Panc1 (cell line): ENCODE data around the gene PEX10. TPM values are rescaled to one million over a fixed set of nuclear protein-coding genes. Genes with fewer than 3 reads are reported as not detected.

Experiments
- ATAC-seq: fragments of 200-7000 bp; cut with Tn5 transposase; 2 replicates; pipeline ENCODE4 v1.9.1; 2020; ENCODE audit warnings: mild to moderate bottlenecking, moderate library complexity
- BruUV-seq: library from RNA; stranded (reverse); fragments of 400-500 nt; replicated peaks from 2 replicates; lab custom pipeline; 2021; lab: Mats Ljungman, UMichigan
- CTCF ChIA-PET: fragments of 300-600 bp; sonication (Branson Sonifier 250); formaldehyde crosslinking; loops from one replicate; lab custom pipeline; 2022; ENCODE audit warnings: antibody characterized with exemption; lab: Charles Lee
- POLR2A ChIA-PET: fragments of 300-600 bp; sonication (Branson Sonifier 250); formaldehyde crosslinking; loops from one replicate; lab custom pipeline; 2022; ENCODE audit warnings: antibody characterized with exemption; lab: Charles Lee
- DNase-seq: peaks from one replicate; pipeline ENCODE4 v3.0.0-alpha.2; 2010; ENCODE audit warnings: low read depth, low spot score
- H3K27ac ChIP-seq: 2 replicates; pipeline ENCODE4 v1.5.1; 2011; ENCODE audit warnings: mild to moderate bottlenecking, low read length, inconsistent platforms
- H3K27me3 ChIP-seq: fragments of 200-500 bp; sonication (Bioruptor generic); 2 replicates; pipeline ENCODE4 v1.6.0; 2014; ENCODE audit warnings: low read length, inconsistent platforms; ENCODE audit not compliant: control insufficient read depth, insufficient read depth
- H3K36me3 ChIP-seq: fragments of 200-500 bp; sonication (Bioruptor generic); 2 replicates; pipeline ENCODE4 v1.5.1; 2014; ENCODE audit warnings: inconsistent platforms, mild to moderate bottlenecking, low read length, moderate library complexity; ENCODE audit not compliant: control insufficient read depth, insufficient read depth
- H3K4me1 ChIP-seq: 2 replicates; pipeline ENCODE4 v1.5.1; 2011; ENCODE audit warnings: inconsistent platforms, mild to moderate bottlenecking, low read length, moderate library complexity; ENCODE audit not compliant: control insufficient read depth, insufficient read depth
- H3K4me3 ChIP-seq, 2 experiments: 2 replicates each; pipeline ENCODE4 v1.5.1; 2011 to 2012; ENCODE audit warnings: low read depth in 2 of 2, low read length in 2 of 2, mild to moderate bottlenecking in 2 of 2, inconsistent platforms in 1 of 2, moderate library complexity in 1 of 2
- H3K9me3 ChIP-seq: fragments of 200-500 bp; sonication (Bioruptor generic); 2 replicates; pipeline ENCODE4 v1.5.1; 2014; ENCODE audit warnings: low read depth, mild to moderate bottlenecking, inconsistent platforms, low read length, moderate library complexity; ENCODE audit not compliant: control insufficient read depth, insufficient read depth
- POLR2AphosphoS5 ChIP-seq: IDR thresholded peaks from 2 replicates; pipeline ENCODE4 v1.6.1; 2012; ENCODE audit warnings: mild to moderate bottlenecking, low read depth, low read length, moderate library complexity
- REST ChIP-seq, 2 experiments: IDR thresholded peaks; 2 replicates each; pipeline ENCODE4 v1.6.1; 2011 to 2012; ENCODE audit warnings: low read depth in 2 of 2, control low read depth in 1 of 2, low read length in 1 of 2, mild to moderate bottlenecking in 1 of 2, moderate library complexity in 1 of 2; ENCODE audit not compliant: insufficient read depth in 1 of 2
- SIN3A ChIP-seq: IDR thresholded peaks from 2 replicates; pipeline ENCODE4 v1.6.1; 2012; ENCODE audit warnings: low read depth, mild to moderate bottlenecking, low read length, moderate library complexity, borderline replicate concordance; ENCODE audit not compliant: insufficient read depth
- TCF7L2 ChIP-seq: IDR thresholded peaks from 2 replicates; pipeline ENCODE4 v1.6.1; 2011; ENCODE audit warnings: mild to moderate bottlenecking, low read depth, low read length, inconsistent platforms
- in situ Hi-C: cut with HindIII; loops from 2 replicates; pipeline ENCODE4 v1.10.0; 2016; ENCODE audit warnings: low sequenced_read_pairs, low pct_unique_long_range_greater_than_20kb
- intact Hi-C: fragments of 100-400 bp; cut with micrococcal nuclease; formaldehyde crosslinking; loops from one replicate; pipeline ENCODE4 v1.10.0; 2022; ENCODE audit not compliant: unreplicated experiment
- total RNA-seq: library from RNA; stranded (reverse); gene quantifications from one replicate; pipeline ENCODE4 v1.2.1, GENCODE V29; 2021; ENCODE audit not compliant: unreplicated experiment
- TF ChIP-seq, protein P1 (sequence below): fragments of 450-650 bp; IDR thresholded peaks from 2 replicates; pipeline ENCODE4 v1.5.1; 2017; ENCODE audit warnings: mild to moderate bottlenecking

The PEX10 gene
- total RNA-seq, 1 experiment from 2014 or later = 49.8 TPM

GRCh38 chr1:2402420-2402819 lies 9.9 kb downstream of the PEX10 start:
- in situ Hi-C loops = no loop called here
- no TSS peak for BruUV-seq

DNA sequence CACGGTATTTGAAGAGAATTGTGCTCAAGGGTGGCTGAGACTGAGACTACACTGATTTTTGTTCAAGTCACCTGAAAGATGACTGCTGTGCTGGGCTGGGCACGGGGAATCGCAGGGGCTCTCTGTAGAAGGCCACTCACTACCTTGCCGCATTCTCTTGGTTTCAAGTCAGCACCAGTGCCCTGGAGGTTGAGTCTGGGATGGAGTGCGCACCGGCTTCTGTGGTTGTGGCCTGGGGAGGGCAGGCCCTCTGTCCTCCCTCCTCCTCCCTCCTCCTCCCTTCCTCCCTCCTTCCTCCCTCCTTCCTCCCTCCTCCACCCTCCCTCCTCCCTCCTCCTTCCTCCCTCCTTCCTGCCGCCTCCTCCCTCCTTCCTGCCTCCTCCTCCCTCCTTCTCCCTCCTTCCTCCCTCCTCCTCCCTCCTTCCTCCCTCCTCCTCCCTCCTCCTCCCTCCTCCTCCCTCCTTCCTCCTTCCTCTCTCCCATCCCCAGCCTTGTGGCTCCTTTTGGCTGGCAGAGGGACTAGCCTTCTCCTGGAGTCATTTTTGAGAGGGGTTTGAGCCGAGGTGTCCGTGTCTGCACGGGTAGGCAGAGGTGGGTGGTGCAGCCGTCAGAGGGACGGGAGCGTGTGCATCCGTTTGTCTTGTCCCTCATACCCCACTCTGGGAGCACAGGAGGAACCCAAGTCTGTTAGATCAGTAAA lies 11.3 kb downstream of the PEX10 start:
- in situ Hi-C loops = no loop called here
- POLR2A ChIA-PET = no interaction called here

More at GRCh38 chr1:2402420-2402819, 9.9 kb downstream of the PEX10 start:
- H3K27me3 ChIP-seq = no peaks in the 10 kb centered on the region
- ChIA-PET POLR2A (no interaction called here), CTCF (no interaction called here)
- peaks cover 21% of the 10 kb centered on the region for H3K36me3 ChIP-seq
- intact Hi-C loops = no loop called here
- no peaks in the 10 kb centered on the region for H3K9me3 ChIP-seq
- DNase-seq (no peak), ATAC-seq (no peak)
- H3K4me3 ChIP-seq = no peak overlapping the region
- H3K27ac ChIP-seq = peak overlapping the region; percentile 23; the same call in 1 of the 2 replicates
- H3K4me1 ChIP-seq = peaks cover 22% of the 10 kb centered on the region
- TF ChIP-seq POLR2AphosphoS5 (no peak), REST (IDR thresholded peaks at IDR 0.05; ENCODE audit: insufficient read depth in 1 of 2, low read depth in 2 of 2, low read length in 1 of 2) (no peak), TCF7L2 (no peak), SIN3A (no peak)
- TF ChIP-seq, protein P1, sequence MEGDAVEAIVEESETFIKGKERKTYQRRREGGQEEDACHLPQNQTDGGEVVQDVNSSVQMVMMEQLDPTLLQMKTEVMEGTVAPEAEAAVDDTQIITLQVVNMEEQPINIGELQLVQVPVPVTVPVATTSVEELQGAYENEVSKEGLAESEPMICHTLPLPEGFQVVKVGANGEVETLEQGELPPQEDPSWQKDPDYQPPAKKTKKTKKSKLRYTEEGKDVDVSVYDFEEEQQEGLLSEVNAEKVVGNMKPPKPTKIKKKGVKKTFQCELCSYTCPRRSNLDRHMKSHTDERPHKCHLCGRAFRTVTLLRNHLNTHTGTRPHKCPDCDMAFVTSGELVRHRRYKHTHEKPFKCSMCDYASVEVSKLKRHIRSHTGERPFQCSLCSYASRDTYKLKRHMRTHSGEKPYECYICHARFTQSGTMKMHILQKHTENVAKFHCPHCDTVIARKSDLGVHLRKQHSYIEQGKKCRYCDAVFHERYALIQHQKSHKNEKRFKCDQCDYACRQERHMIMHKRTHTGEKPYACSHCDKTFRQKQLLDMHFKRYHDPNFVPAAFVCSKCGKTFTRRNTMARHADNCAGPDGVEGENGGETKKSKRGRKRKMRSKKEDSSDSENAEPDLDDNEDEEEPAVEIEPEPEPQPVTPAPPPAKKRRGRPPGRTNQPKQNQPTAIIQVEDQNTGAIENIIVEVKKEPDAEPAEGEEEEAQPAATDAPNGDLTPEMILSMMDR = no peak

GRCh38 chr1:2400576-2400909 lies 11.8 kb downstream of the PEX10 start:
- peaks cover 26% of the 10 kb centered on the region for H3K36me3 ChIP-seq
- peaks cover 20% of the 10 kb centered on the region for H3K4me1 ChIP-seq
- intact Hi-C loops = no loop called here
- TF ChIP-seq TCF7L2 (no peak), SIN3A (no peak)
- ChIA-PET POLR2A (no interaction called here), CTCF (interaction anchor here (0.7 kb wide), 1 partner anchor 1056 kb away, joined by 3 read pairs; no protein-coding TSS in a partner anchor)
- no peak overlapping the region for H3K27ac ChIP-seq
- in situ Hi-C loops = no loop called here
- DNase-seq (no peak), ATAC-seq (no peak)
- no peaks in the 10 kb centered on the region for H3K9me3 ChIP-seq
- no TSS peak for BruUV-seq
- no peaks in the 10 kb centered on the region for H3K27me3 ChIP-seq
- no peak overlapping the region for H3K4me3 ChIP-seq

More for the DNA sequence above, 11.3 kb downstream of the PEX10 start:
- H3K9me3 ChIP-seq = no peaks in the 10 kb centered on the region
- CTCF ChIA-PET = interaction anchor here (0.7 kb wide), 1 partner anchor 1056 kb away, joined by 3 read pairs; no protein-coding TSS in a partner anchor
- H3K27ac ChIP-seq = no peak overlapping the region
- H3K27me3 ChIP-seq = no peaks in the 10 kb centered on the region
- intact Hi-C loops = no loop called here
- no TSS peak for BruUV-seq
- H3K4me3 ChIP-seq = no peak overlapping the region
- H3K36me3 ChIP-seq = peaks cover 23% of the 10 kb centered on the region
- no peak for ATAC-seq
- peaks cover 22% of the 10 kb centered on the region for H3K4me1 ChIP-seq
- no peak for DNase-seq
- TF ChIP-seq SIN3A = no peak
- TF ChIP-seq POLR2AphosphoS5 = no peak
